Lower lobe of right lung (tissue), 2 donors: ENCODE data around the gene TRIM9. TPM values are rescaled to one million over a fixed set of nuclear protein-coding genes. Genes with fewer than 3 reads are reported as not detected.
A peak's percentile ranks its signal among the peaks of the same experiment; 100 is the strongest.
"Not testable (repeated sequence)": the region's sequence is repeated elsewhere in the genome, so short reads cannot be mapped to it uniquely, and the experiment has no call there.

Experiments used
- ATAC-seq, 2 donors: fragments of 200-7000 bp; cut with Tn5 transposase; one replicate each; pipeline ENCODE4 v1.9.1; 2020 to 2022; ENCODE audit warnings: mild to moderate bottlenecking in 2 of 2, moderate library complexity in 2 of 2
- DNase-seq: peaks from one replicate; pipeline ENCODE4 v3.0.0-alpha.2; 2020
- H3K27ac ChIP-seq: fragments of 200-600 bp; one replicate; pipeline ENCODE4 v1.8.0; 2022
- H3K27me3 ChIP-seq: fragments of 200-600 bp; one replicate; pipeline ENCODE4 v1.8.0; 2022; ENCODE audit warnings: low read depth
- H3K36me3 ChIP-seq: fragments of 200-600 bp; one replicate; pipeline ENCODE4 v1.8.0; 2022; ENCODE audit warnings: mild to moderate bottlenecking
- H3K4me1 ChIP-seq: fragments of 200-600 bp; one replicate; pipeline ENCODE4 v1.8.0; 2022
- H3K4me3 ChIP-seq: fragments of 200-600 bp; one replicate; pipeline ENCODE4 v1.8.0; 2022; ENCODE audit warnings: mild to moderate bottlenecking
- H3K9me3 ChIP-seq: fragments of 200-600 bp; one replicate; pipeline ENCODE4 v1.8.0; 2022
- intact Hi-C: fragments of 100-400 bp; cut with DNase I; formaldehyde crosslinking; loops from one replicate; pipeline ENCODE4 v1.11.0; 2022
- total RNA-seq: library from RNA; stranded (reverse); fragmentation: NEBNext Ultra II Directional; extraction: Animal tissue kit (Norgen Biotek cat#: 25700); gene quantifications from one replicate; pipeline ENCODE4 v1.2.1, GENCODE V29; 2021
- TF ChIP-seq, protein P1 (sequence below): fragments of 200-600 bp; IDR thresholded peaks from one replicate; pipeline ENCODE4 v1.8.0; 2022; ENCODE audit warnings: antibody characterized with exemption, mild to moderate bottlenecking
- donor health status: DM: no; HTN: yes; CAD: no; lungs with severe emphysema.

TRIM9 gene
- total RNA-seq, 1 donor from 2014 or later: 0.92 TPM

DNA sequence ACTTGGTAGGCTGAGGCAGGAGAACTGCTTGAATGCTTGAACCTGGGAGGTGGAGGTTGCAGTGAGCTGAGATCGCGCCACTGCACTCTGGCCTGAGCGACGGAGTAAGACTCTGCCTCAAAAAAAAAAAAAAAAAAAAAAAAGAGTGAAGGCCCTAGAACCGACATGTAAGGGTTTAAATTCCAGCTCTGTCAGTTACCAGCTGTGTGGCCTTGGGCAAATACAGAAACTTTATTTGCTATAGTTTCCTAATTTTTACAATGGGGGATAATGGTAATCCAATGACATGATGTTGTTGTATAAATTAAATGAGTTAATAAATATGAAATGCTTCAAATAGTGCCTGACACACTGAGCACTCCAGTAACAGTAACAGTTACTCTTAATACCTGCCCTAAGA lies 131.0 kb downstream of the TRIM9 start:
- no peak for ATAC-seq
- DNase-seq: no peak
- intact Hi-C loops: no loop called here
- Histone ChIP-seq H3K4me3 (no peak overlapping the region), H3K36me3 (no peaks in the 10 kb centered on the region), H3K4me1 (peaks cover 22% of the 10 kb centered on the region), H3K9me3 (no peaks in the 10 kb centered on the region), H3K27ac (no peak overlapping the region), H3K27me3 (no peaks in the 10 kb centered on the region)
- TF ChIP-seq, protein P1, sequence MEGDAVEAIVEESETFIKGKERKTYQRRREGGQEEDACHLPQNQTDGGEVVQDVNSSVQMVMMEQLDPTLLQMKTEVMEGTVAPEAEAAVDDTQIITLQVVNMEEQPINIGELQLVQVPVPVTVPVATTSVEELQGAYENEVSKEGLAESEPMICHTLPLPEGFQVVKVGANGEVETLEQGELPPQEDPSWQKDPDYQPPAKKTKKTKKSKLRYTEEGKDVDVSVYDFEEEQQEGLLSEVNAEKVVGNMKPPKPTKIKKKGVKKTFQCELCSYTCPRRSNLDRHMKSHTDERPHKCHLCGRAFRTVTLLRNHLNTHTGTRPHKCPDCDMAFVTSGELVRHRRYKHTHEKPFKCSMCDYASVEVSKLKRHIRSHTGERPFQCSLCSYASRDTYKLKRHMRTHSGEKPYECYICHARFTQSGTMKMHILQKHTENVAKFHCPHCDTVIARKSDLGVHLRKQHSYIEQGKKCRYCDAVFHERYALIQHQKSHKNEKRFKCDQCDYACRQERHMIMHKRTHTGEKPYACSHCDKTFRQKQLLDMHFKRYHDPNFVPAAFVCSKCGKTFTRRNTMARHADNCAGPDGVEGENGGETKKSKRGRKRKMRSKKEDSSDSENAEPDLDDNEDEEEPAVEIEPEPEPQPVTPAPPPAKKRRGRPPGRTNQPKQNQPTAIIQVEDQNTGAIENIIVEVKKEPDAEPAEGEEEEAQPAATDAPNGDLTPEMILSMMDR: no peak

DNA sequence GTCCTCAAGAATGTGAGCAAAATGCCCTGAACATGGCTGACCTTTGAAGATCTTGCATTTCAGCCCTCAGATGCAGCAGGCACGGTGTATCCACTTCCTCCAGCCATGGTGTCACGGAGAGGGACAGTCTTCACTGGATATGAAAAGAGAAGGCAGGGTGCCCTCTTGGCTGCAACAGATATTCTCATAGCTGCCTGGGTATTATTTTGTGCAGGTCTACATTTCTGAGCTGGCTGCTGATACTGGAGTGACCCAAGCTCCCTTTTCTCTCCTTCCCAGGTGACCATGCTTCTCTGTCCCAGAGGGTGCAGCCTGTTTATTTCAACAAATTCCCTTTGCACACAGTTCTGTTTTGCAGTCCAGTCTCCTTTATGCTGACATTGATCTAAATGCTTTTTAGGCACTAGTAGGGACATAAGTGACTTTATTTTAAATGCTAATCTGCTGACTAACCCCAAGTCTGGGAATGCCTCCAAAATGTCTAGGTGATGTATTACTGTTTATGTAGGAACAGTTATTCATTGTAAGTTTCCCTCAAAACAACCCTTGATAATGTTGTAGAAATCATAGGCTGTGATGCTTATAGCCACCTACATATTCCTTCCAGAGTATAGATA lies 133.2 kb downstream of the TRIM9 start:
- Histone ChIP-seq H3K27ac (no peak overlapping the region), H3K36me3 (no peaks in the 10 kb centered on the region), H3K4me1 (peaks cover 22% of the 10 kb centered on the region), H3K4me3 (no peak overlapping the region), H3K27me3 (no peaks in the 10 kb centered on the region), H3K9me3 (no peaks in the 10 kb centered on the region)
- ATAC-seq (peak; percentile 18 to 23), DNase-seq (no peak)
- TF ChIP-seq, protein P1: no peak
- intact Hi-C loops: no loop called here

DNA sequence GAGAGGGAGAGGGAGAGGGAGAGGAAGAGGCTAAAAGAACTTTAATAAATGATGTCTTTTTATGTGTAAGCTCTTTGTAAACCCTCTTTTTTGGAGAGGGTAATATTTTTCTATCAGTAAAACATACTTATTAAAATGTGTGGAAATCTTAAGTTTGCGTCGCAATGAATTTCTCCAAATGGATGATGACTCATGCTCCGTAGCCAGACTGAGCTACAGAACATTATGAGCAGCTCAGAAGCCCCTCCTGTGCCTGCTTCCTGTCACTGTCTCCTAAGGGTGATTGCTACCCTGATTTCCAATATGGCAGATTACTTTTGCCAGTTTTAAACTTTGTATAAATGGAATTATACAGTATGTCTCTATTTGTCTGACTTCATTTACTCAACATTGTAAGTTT lies 137.6 kb downstream of the TRIM9 start:
- Histone ChIP-seq H3K4me1 (peaks cover 12% of the 10 kb centered on the region), H3K27me3 (no peaks in the 10 kb centered on the region), H3K9me3 (no peaks in the 10 kb centered on the region), H3K27ac (no peak overlapping the region), H3K4me3 (no peak overlapping the region), H3K36me3 (no peaks in the 10 kb centered on the region)
- intact Hi-C loops: no loop called here
- TF ChIP-seq, protein P1: no peak
- no peak for DNase-seq
- no peak for ATAC-seq

DNA sequence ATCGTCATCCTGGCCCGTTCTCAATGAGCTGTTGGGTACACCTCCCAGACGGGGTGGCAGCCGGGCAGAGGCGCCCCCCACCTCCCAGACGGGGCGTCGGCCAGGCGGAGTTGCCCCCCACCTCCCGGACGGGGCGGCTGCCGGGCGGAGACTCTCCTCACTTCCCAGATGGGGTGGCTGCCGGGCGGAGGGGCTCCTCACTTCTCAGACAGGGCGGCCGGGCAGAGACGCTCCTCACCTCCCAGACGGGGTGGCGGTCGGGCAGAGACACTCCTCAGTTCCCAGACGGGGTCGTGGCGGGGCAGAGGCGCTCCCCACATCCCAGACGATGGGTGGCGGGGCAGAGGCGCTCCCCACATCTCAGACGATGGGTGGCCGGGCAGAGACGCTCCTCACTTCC lies 138.5 kb downstream of the TRIM9 start:
- H3K27ac ChIP-seq, H3K9me3 ChIP-seq, H3K36me3 ChIP-seq, H3K4me3 ChIP-seq, H3K4me1 ChIP-seq, H3K27me3 ChIP-seq, intact Hi-C loops, DNase-seq, ATAC-seq: not testable (repeated sequence)

DNA sequence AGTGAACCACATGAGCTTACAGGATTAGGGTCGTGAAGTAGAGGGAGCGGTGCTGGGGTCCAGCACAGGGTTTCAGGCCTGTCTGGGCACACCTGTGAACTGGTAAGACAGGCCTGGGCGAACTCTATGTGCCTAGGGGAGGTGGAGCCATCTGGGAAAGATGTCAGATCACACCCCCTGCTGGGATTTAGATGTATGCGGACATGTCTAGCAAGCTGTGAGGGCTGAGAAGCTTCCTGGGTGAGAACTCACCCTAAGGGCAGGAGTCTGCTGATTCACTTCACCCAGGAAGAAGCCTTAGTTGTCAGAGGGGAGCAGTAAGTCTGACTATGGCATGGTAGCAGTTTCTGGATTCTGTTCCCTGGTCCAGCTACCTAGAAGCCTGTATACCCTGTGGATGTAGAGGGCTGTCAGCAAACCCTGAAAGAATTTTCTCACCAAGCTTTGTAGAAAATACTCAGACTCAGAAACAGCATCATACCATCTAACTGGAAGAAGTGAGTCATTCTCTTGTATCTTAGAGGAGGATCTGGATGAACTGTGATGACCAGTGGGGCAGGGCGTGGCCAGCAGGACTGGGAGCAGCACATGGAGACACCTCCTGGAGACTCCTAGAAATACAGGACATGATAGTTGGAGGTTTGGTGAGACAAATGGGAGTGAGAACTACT lies 139.4 kb downstream of the TRIM9 start:
- H3K4me3 ChIP-seq: no peak overlapping the region
- TF ChIP-seq, protein P1: peak; percentile 16
- no peaks in the 10 kb centered on the region for H3K27me3 ChIP-seq
- H3K9me3 ChIP-seq: no peaks in the 10 kb centered on the region
- ATAC-seq: peak; percentile 78 to 88
- no peaks in the 10 kb centered on the region for H3K36me3 ChIP-seq
- no peaks in the 10 kb centered on the region for H3K4me1 ChIP-seq
- peak overlapping the region; percentile 36 for H3K27ac ChIP-seq
- intact Hi-C loops: no loop called here
- DNase-seq: peak; percentile 75

DNA sequence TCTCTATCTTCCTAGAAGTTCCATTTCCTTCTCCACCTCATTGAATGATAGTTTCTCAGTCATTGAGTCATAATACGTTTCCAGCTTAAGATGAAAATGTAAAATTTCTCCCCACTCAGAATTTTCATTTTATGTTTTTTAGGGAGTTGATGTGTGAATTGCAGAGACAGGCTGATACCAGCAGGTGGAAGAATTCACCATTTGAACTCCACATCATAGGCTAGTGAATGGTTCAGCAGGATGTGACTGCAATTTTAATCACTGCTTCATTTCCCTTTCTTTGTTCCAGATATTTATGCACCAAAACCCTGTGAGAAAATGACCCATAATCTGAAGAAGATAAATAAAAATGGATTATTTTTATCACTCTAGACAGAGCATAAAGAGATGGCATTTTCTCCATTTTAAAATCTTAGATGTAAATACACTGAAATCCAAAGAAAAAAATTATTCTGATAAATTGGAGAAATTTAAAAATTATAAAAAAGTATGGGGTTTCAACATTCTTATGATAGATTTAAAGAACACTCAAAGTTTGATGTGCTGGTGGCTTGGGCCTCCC lies 140.0 kb downstream of the TRIM9 start:
- no peak overlapping the region for H3K4me3 ChIP-seq
- no peaks in the 10 kb centered on the region for H3K9me3 ChIP-seq
- intact Hi-C loops: no loop called here
- DNase-seq (no peak), ATAC-seq (peak; percentile 67 to 84)
- no peaks in the 10 kb centered on the region for H3K27me3 ChIP-seq
- H3K27ac ChIP-seq: peak overlapping the region; percentile 36
- TF ChIP-seq, protein P1: peak; percentile 61
- H3K4me1 ChIP-seq: no peaks in the 10 kb centered on the region
- H3K36me3 ChIP-seq: no peaks in the 10 kb centered on the region
